Erythroblast (primary cell): ENCODE measurements around the gene KIR2DL4.
"Not testable (repeated sequence)": the region's sequence is repeated elsewhere in the genome, so short reads cannot be mapped to it uniquely, and the experiment has no call there.

Source experiments
- GATA1 ChIP-seq: IDR thresholded peaks from 2 replicates; pipeline ENCODE4 v1.6.1; 2011; ENCODE audit warnings: low read depth, mild to moderate bottlenecking, control low read depth, low read length, moderate library complexity
- POLR2A ChIP-seq: IDR thresholded peaks from 2 replicates; pipeline ENCODE4 v1.6.1; 2011; ENCODE audit warnings: mild to moderate bottlenecking, low read length

- not testable (repeated sequence) for TF ChIP-seq POLR2A, GATA1
These were observed 25.6 kb upstream of the KIR2DL4 start for GRCh38 chr19:54777851-54778250.
